Measurements from ENCODE around the gene ASB14. TPM values are rescaled to one million over a fixed set of nuclear protein-coding genes. Genes with fewer than 3 reads are reported as not detected.
"Not testable (repeated sequence)": the region's sequence is repeated elsewhere in the genome, so short reads cannot be mapped to it uniquely, and the experiment has no call there.

ASB14 gene
- total RNA-seq, 6 experiments from 2014 or later: not detected

GRCh38 chr3:57314204-57314603, 21.7 kb upstream of the ASB14 start:
- DNase-seq: no peak
- Mint-ChIP-seq H3K4me1 (ENCODE audit: low read depth) (no peaks in the 10 kb centered on the region), H3K36me3 (ENCODE audit: low read depth) (no peaks in the 10 kb centered on the region), H3K9me3 (no peaks in the 10 kb centered on the region), H3K27ac (no peak overlapping the region), H3K27me3 (ENCODE audit: insufficient read depth) (peaks cover 16% of the 10 kb centered on the region), H3K4me3 (no peak overlapping the region)
- no peak for TF ChIP-seq CTCF (IDR thresholded peaks at IDR 0.05)

- no peaks in the 10 kb centered on the region for H3K36me3 Mint-ChIP-seq (ENCODE audit: low read depth)
- H3K4me1 Mint-ChIP-seq (ENCODE audit: low read depth): peaks cover 2% of the 10 kb centered on the region; the same call in 1 of the 2 replicates
- no peak for DNase-seq
- H3K4me3 Mint-ChIP-seq: no peak overlapping the region
- no peak overlapping the region for H3K27ac Mint-ChIP-seq
- H3K27me3 Mint-ChIP-seq (ENCODE audit: insufficient read depth): peaks cover 16% of the 10 kb centered on the region
- no peak for TF ChIP-seq CTCF (IDR thresholded peaks at IDR 0.05)
- H3K9me3 Mint-ChIP-seq: no peaks in the 10 kb centered on the region
Measured at GRCh38 chr3:57309769-57310360, 17.4 kb upstream of the ASB14 start.

- H3K4me1 Mint-ChIP-seq (ENCODE audit: low read depth): peaks cover 23% of the 10 kb centered on the region
- H3K4me3 Mint-ChIP-seq: peak overlapping the region; percentile 4; the same call in 1 of the 2 replicates
- peak; percentile 55 for DNase-seq
- H3K36me3 Mint-ChIP-seq (ENCODE audit: low read depth); H3K9me3 Mint-ChIP-seq: not testable (repeated sequence)
- peaks cover 15% of the 10 kb centered on the region for H3K27me3 Mint-ChIP-seq (ENCODE audit: insufficient read depth)
- H3K27ac Mint-ChIP-seq: 0 out of 2 replicates have a peak overlapping the region, but pooled peaks have one; percentile 8
Measured at GRCh38 chr3:57303520-57303919, 11.0 kb upstream of the ASB14 start.

- Mint-ChIP-seq H3K27ac (no peak overlapping the region), H3K36me3 (ENCODE audit: low read depth) (no peaks in the 10 kb centered on the region), H3K4me3 (no peak overlapping the region), H3K4me1 (ENCODE audit: low read depth) (peaks cover 6% of the 10 kb centered on the region; the same call in 1 of the 2 replicates), H3K9me3 (no peaks in the 10 kb centered on the region), H3K27me3 (ENCODE audit: insufficient read depth) (peaks cover 14% of the 10 kb centered on the region)
- TF ChIP-seq CTCF (IDR thresholded peaks at IDR 0.05): no peak
- peak; percentile 40 for DNase-seq
Measured at GRCh38 chr3:57298041-57298440, 5.6 kb upstream of the ASB14 start.

GRCh38 chr3:57292897-57293526, 527 bp upstream of the ASB14 start:
- Mint-ChIP-seq H3K27me3 (ENCODE audit: insufficient read depth) (peaks cover 15% of the 10 kb centered on the region), H3K36me3 (ENCODE audit: low read depth) (no peaks in the 10 kb centered on the region), H3K9me3 (no peaks in the 10 kb centered on the region), H3K4me3 (no peak overlapping the region), H3K4me1 (ENCODE audit: low read depth) (no peaks in the 10 kb centered on the region; the same call in 1 of the 2 replicates), H3K27ac (no peak overlapping the region)
- TF ChIP-seq CTCF (IDR thresholded peaks at IDR 0.05): no peak
- DNase-seq: no peak

GRCh38 chr3:57288403-57288802, 4.1 kb downstream of the ASB14 start:
- peaks cover 15% of the 10 kb centered on the region for H3K27me3 Mint-ChIP-seq (ENCODE audit: insufficient read depth)
- peaks cover 6% of the 10 kb centered on the region; the same call in 1 of the 2 replicates for H3K9me3 Mint-ChIP-seq
- no peak overlapping the region for H3K27ac Mint-ChIP-seq
- no peaks in the 10 kb centered on the region for H3K4me1 Mint-ChIP-seq (ENCODE audit: low read depth)
- no peak for TF ChIP-seq CTCF (IDR thresholded peaks at IDR 0.05)
- peaks cover 5% of the 10 kb centered on the region; the same call in 1 of the 2 replicates for H3K36me3 Mint-ChIP-seq (ENCODE audit: low read depth)
- no peak for DNase-seq
- no peak overlapping the region for H3K4me3 Mint-ChIP-seq
